IPS DF 4.7 (cell line): Measurements from ENCODE around the gene LONP2.

Experiments
- DNase-seq: peaks from one replicate; pipeline ENCODE4 v3.0.0-alpha.2; 2013; ENCODE audit warnings: low spot score; ENCODE audit errors: extremely low read depth

The LONP2 gene

GRCh38 chr16:48244080-48244862, at the start of gene LONP2:
LONP2 (plus strand) TSS chr16:48244300; CDS start chr16:48244389, 89 bp downstream.
- DNase-seq = peak; percentile 60

GRCh38 chr16:48194828-48195556, 49.1 kb upstream of the LONP2 start:
- DNase-seq = no peak

GRCh38 chr16:48197294-48197693, 46.8 kb upstream of the LONP2 start:
- DNase-seq = no peak

- DNase-seq = no peak
These were observed 42.4 kb upstream of the LONP2 start for GRCh38 chr16:48201515-48202201.

GRCh38 chr16:48203974-48204824, 39.9 kb upstream of the LONP2 start:
- DNase-seq = no peak

- DNase-seq = no peak
These were observed 39.3 kb upstream of the LONP2 start for GRCh38 chr16:48204825-48205151.

GRCh38 chr16:48206594-48207242, 37.4 kb upstream of the LONP2 start:
- no peak for DNase-seq

GRCh38 chr16:48210747-48211146, 33.4 kb upstream of the LONP2 start:
- no peak for DNase-seq

- no peak for DNase-seq
These were observed 32.1 kb upstream of the LONP2 start for GRCh38 chr16:48212033-48212432.

GRCh38 chr16:48215738-48216137, 28.4 kb upstream of the LONP2 start:
- DNase-seq = no peak

- DNase-seq = no peak
These were observed 26.4 kb upstream of the LONP2 start for GRCh38 chr16:48217708-48218107.

GRCh38 chr16:48218473-48218872, 25.6 kb upstream of the LONP2 start:
- no peak for DNase-seq

GRCh38 chr16:48220891-48221290, 23.2 kb upstream of the LONP2 start:
- DNase-seq = no peak

- DNase-seq = no peak
These were observed 20.6 kb upstream of the LONP2 start for GRCh38 chr16:48223490-48223889.

GRCh38 chr16:48225456-48225855, 18.6 kb upstream of the LONP2 start:
- no peak for DNase-seq

- DNase-seq = peak; percentile 25
These were observed 12.2 kb upstream of the LONP2 start for GRCh38 chr16:48231727-48232492.

GRCh38 chr16:48232493-48233040, 11.5 kb upstream of the LONP2 start:
- no peak for DNase-seq

GRCh38 chr16:48234630-48235029, 9.5 kb upstream of the LONP2 start:
- DNase-seq = no peak

- DNase-seq = no peak
These were observed 9.0 kb upstream of the LONP2 start for GRCh38 chr16:48235058-48235555.
